ENCODE data around the gene EFCAB12. TPM values are rescaled to one million over a fixed set of nuclear protein-coding genes. Genes with fewer than 3 reads are reported as not detected.

Gene EFCAB12
- total RNA-seq, 1 experiment from 2014 or later: 0.54 TPM

GRCh38 chr3:129416415-129416814 is 12.0 kb downstream of the EFCAB12 start:
- Histone ChIP-seq H3K4me1 (ENCODE audit: control insufficient read depth, insufficient read depth, low read length) (no peaks in the 10 kb centered on the region), H3K36me3 (ENCODE audit: control insufficient read depth, insufficient read depth, low read length) (no peaks in the 10 kb centered on the region), H3K9me3 (ENCODE audit: control insufficient read depth, insufficient read depth, low read depth, low read length) (no peaks in the 10 kb centered on the region), H3K27me3 (ENCODE audit: control insufficient read depth, insufficient read depth, low read length) (no peaks in the 10 kb centered on the region), H3K4me3 (ENCODE audit: low read depth in 2 of 2, low read length in 2 of 2) (no peak overlapping the region), H3K27ac (ENCODE audit: low read length) (no peak overlapping the region)
- no TSS peak for BruUV-seq (replicated peaks)
- ChIA-PET CTCF (no interaction called here), POLR2A (interaction anchor here (0.6 kb wide), 1 partner anchor 449 kb away, joined by 5 read pairs; no protein-coding TSS in a partner anchor)
- intact Hi-C loops (cut with micrococcal nuclease; ENCODE audit: unreplicated experiment): no loop called here
- DNase-seq (ENCODE audit: low read depth, low spot score) (no peak), ATAC-seq (no peak)
- no peak for TF ChIP-seq REST (IDR thresholded peaks at IDR 0.05; ENCODE audit: insufficient read depth in 1 of 2, low read depth in 2 of 2, low read length in 1 of 2)
- in situ Hi-C loops (cut with HindIII; ENCODE audit: low pct_unique_long_range_greater_than_20kb, low sequenced_read_pairs): no loop called here

- no peak for ATAC-seq
- CTCF ChIA-PET: no interaction called here
Measured at GRCh38 chr3:129415830-129416229, 12.6 kb downstream of the EFCAB12 start.

GRCh38 chr3:129415378-129415777 is 13.1 kb downstream of the EFCAB12 start:
- BruUV-seq (replicated peaks): no TSS peak
- no peak for DNase-seq (ENCODE audit: low read depth, low spot score)
- TF ChIP-seq TCF7L2 (IDR thresholded peaks at IDR 0.05; ENCODE audit: low read depth, low read length) (no peak), POLR2AphosphoS5 (IDR thresholded peaks at IDR 0.05; ENCODE audit: low read depth, low read length) (no peak), SIN3A (IDR thresholded peaks at IDR 0.05; ENCODE audit: borderline replicate concordance, insufficient read depth, low read depth, low read length) (no peak), CTCF (IDR thresholded peaks at IDR 0.05) (no peak), REST (IDR thresholded peaks at IDR 0.05; ENCODE audit: insufficient read depth in 1 of 2, low read depth in 2 of 2, low read length in 1 of 2) (no peak)
- H3K27me3 ChIP-seq (ENCODE audit: control insufficient read depth, insufficient read depth, low read length): no peaks in the 10 kb centered on the region
- ChIA-PET CTCF (no interaction called here), POLR2A (no interaction called here)
- in situ Hi-C loops (cut with HindIII; ENCODE audit: low pct_unique_long_range_greater_than_20kb, low sequenced_read_pairs) (no loop called here), intact Hi-C loops (cut with micrococcal nuclease; ENCODE audit: unreplicated experiment) (no loop called here)
- no peak overlapping the region for H3K4me3 ChIP-seq (ENCODE audit: low read depth in 2 of 2, low read length in 2 of 2)
- no peak overlapping the region for H3K27ac ChIP-seq (ENCODE audit: low read length)
- no peaks in the 10 kb centered on the region for H3K4me1 ChIP-seq (ENCODE audit: control insufficient read depth, insufficient read depth, low read length)
- no peaks in the 10 kb centered on the region for H3K36me3 ChIP-seq (ENCODE audit: control insufficient read depth, insufficient read depth, low read length)
- H3K9me3 ChIP-seq (ENCODE audit: control insufficient read depth, insufficient read depth, low read depth, low read length): no peaks in the 10 kb centered on the region
- no peak for ATAC-seq

More at GRCh38 chr3:129415830-129416229, 12.6 kb downstream of the EFCAB12 start:
- no peak for TF ChIP-seq POLR2AphosphoS5 (IDR thresholded peaks at IDR 0.05; ENCODE audit: low read depth, low read length)
- DNase-seq (ENCODE audit: low read depth, low spot score): no peak
- Histone ChIP-seq H3K4me3 (ENCODE audit: low read depth in 2 of 2, low read length in 2 of 2) (no peak overlapping the region), H3K27me3 (ENCODE audit: control insufficient read depth, insufficient read depth, low read length) (no peaks in the 10 kb centered on the region), H3K9me3 (ENCODE audit: control insufficient read depth, insufficient read depth, low read depth, low read length) (no peaks in the 10 kb centered on the region), H3K36me3 (ENCODE audit: control insufficient read depth, insufficient read depth, low read length) (no peaks in the 10 kb centered on the region), H3K27ac (ENCODE audit: low read length) (no peak overlapping the region), H3K4me1 (ENCODE audit: control insufficient read depth, insufficient read depth, low read length) (no peaks in the 10 kb centered on the region)
- POLR2A ChIA-PET: no interaction called here
- intact Hi-C loops (cut with micrococcal nuclease; ENCODE audit: unreplicated experiment) (no loop called here), in situ Hi-C loops (cut with HindIII; ENCODE audit: low pct_unique_long_range_greater_than_20kb, low sequenced_read_pairs) (no loop called here)
- BruUV-seq (replicated peaks): no TSS peak

Measured in Panc1 (cell line).